HepG2 (cell line): ENCODE data around the gene PYGB. TPM values are rescaled to one million over a fixed set of nuclear protein-coding genes. Genes with fewer than 3 reads are reported as not detected.
A peak's percentile ranks its signal among the peaks of the same experiment; 100 is the strongest.

Source experiments
- ASH2L ChIP-seq: fragments of 300-600, 200-600 bp; sonication (generic); IDR thresholded peaks from 2 replicates; pipeline ENCODE4 v1.7.0; 2017; ENCODE audit warnings: low read depth, mild to moderate bottlenecking, moderate library complexity, mixed read lengths, low read length; ENCODE audit not compliant: insufficient read length
- GATA4 ChIP-seq: sonication (generic); IDR thresholded peaks from 2 replicates; pipeline ENCODE4 v1.6.1; 2016; ENCODE audit warnings: antibody characterized with exemption, low read depth, borderline replicate concordance
- GPBP1L1 ChIP-seq: sonication (generic); formaldehyde crosslinking; IDR thresholded peaks from 2 replicates; pipeline ENCODE4 v1.5.0; 2020; ENCODE audit warnings: mild to moderate bottlenecking, missing genetic modification reagents
- MEIS1 ChIP-seq: sonication (generic); formaldehyde crosslinking; IDR thresholded peaks from 2 replicates; pipeline ENCODE4 v1.9.0; 2021; ENCODE audit warnings: mild to moderate bottlenecking, missing genetic modification reagents, moderate library complexity, borderline replicate concordance
- MEIS2 ChIP-seq: sonication (generic); formaldehyde crosslinking; IDR thresholded peaks from 2 replicates; pipeline ENCODE4 v1.9.0; 2021; ENCODE audit warnings: mild to moderate bottlenecking, missing genetic modification reagents
- MIXL1 ChIP-seq: IDR thresholded peaks from 2 replicates; pipeline ENCODE4 v1.6.1; 2016
- NFE2L2 ChIP-seq: fragments of 150-350 bp; IDR thresholded peaks from 2 replicates; pipeline ENCODE4 v1.6.1; 2014; ENCODE audit warnings: low read length
- ZNF264 ChIP-seq: sonication (generic); formaldehyde crosslinking; IDR thresholded peaks from 2 replicates; pipeline ENCODE4 v1.4.0; 2020; ENCODE audit warnings: missing genetic modification reagents
- ZNF547 ChIP-seq: sonication (generic); formaldehyde crosslinking; IDR thresholded peaks from 2 replicates; pipeline ENCODE4 v1.5.1; 2020; ENCODE audit warnings: mild to moderate bottlenecking, missing genetic modification reagents
- ZNF562 ChIP-seq: sonication (generic); formaldehyde crosslinking; IDR thresholded peaks from 2 replicates; pipeline ENCODE4 v1.8.0; 2022; ENCODE audit warnings: missing genetic modification reagents, borderline replicate concordance
- ZNF775 ChIP-seq: sonication (generic); formaldehyde crosslinking; IDR thresholded peaks from 2 replicates; pipeline ENCODE4 v1.4.0; 2020; ENCODE audit warnings: missing genetic modification reagents, mild to moderate bottlenecking, moderate library complexity, borderline replicate concordance
- polyA plus RNA-seq, 8 experiments: library from polyadenylated mRNA; depleted of rRNA in 3 of 8; stranded (reverse) in 7 of 8; unstranded in 1 of 8; fragments of >200 nt; fragmentation: Illumina TruSeq in 4 of 8; extraction: Trizol in 4 of 8; gene quantifications; 2 replicates each; pipeline versions ENCODE4 v1.2.1 to v1.2.3, GENCODE V29; 2011 to 2016; ENCODE audit warnings: low read depth in 4 of 8, missing spikeins in 1 of 8, mixed read lengths in 1 of 8; ENCODE audit not compliant: insufficient read depth in 1 of 8
- total RNA-seq, 5 experiments: library from RNA; depleted of rRNA; stranded (reverse); fragments of >200 nt; fragmentation: Illumina TruSeq; extraction: Trizol; gene quantifications; 2 replicates each; pipeline ENCODE4 v1.2.3, GENCODE V29; 2016; ENCODE audit warnings: low read depth in 1 of 5
- TF ChIP-seq, protein P1 (sequence below): sonication (generic); formaldehyde crosslinking; IDR thresholded peaks from 2 replicates; pipeline ENCODE4 v1.5.1; 2020; ENCODE audit warnings: mild to moderate bottlenecking, missing genetic modification reagents
- TF ChIP-seq, protein P2 (sequence below): IDR thresholded peaks from 2 replicates; pipeline ENCODE4 v1.6.1; 2016; ENCODE audit warnings: missing compliant biosample characterization, missing genetic modification reagents, borderline replicate concordance

The PYGB gene
- total and polyA plus RNA-seq, 2 of the 13 experiments (the other 11 are each of a cell fraction or from before 2014, with no cell fraction given) = 24.2 to 86.3 TPM

DNA sequence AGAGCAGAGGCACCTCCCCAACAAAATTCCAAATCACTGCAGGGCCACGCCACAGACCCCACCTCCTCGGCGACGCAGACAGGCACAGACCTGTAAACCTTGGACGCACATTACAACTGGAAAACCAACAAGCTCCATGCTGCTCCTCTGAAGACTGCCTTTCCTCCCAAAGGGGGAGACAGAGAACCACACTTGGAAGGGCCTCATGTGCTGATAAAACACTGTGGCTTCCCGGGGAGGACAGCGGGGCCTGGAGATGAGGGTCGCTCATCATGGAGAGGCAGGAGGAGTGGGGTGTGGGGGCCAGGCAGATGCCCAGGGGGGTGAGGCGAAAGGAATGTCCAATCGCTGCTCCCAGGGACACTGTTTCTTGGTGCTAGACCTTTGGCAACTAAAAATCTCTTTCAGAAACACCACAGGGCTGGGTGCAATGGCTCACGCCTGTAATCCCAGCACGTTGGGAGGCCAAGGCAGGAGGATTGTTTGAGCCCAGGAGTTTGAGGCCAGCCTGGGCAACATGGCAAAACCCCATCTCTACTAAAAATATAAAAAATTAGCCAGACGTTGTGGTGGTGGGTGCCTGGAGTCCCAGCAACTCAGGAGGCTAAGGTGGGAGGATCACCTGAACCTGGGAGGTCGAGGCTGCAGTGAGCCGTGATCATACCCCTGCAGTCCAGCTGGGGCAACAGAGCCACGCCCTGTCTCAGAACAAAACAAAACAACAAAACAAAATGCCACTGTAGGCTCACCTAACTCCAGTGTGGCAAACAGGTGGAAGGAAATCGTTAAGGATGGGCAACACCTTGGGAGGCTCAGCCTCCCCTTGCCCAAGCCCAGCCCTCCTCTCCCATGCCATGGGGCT, 88.9 kb downstream of the PYGB start (continued):
- TF ChIP-seq, protein P1, sequence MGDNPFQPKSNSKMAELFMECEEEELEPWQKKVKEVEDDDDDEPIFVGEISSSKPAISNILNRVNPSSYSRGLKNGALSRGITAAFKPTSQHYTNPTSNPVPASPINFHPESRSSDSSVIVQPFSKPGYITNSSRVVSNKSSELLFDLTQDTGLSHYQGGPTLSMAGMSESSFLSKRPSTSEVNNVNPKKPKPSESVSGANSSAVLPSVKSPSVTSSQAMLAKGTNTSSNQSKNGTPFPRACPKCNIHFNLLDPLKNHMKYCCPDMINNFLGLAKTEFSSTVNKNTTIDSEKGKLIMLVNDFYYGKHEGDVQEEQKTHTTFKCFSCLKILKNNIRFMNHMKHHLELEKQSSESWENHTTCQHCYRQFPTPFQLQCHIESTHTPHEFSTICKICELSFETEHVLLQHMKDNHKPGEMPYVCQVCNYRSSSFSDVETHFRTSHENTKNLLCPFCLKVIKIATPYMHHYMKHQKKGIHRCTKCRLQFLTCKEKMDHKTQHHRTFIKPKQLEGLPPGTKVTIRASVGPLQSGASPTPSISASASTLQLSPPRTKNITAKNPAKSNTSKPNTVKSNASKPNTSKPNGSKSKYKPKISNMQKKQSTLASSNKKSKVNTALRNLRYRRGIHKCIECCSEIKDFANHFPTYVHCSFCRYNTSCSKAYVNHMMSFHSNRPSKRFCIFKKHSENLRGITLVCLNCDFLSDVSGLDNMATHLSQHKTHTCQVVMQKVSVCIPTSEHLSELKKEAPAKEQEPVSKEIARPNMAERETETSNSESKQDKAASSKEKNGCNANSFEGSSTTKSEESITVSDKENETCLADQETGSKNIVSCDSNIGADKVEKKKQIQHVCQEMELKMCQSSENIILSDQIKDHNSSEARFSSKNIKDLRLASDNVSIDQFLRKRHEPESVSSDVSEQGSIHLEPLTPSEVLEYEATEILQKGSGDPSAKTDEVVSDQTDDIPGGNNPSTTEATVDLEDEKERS (CRISPR knock-in tag) = no peak
- TF ChIP-seq MEIS2 (no peak), ASH2L (no peak), MIXL1 (0 out of 2 replicates have a peak, but pooled peaks have one; percentile 23), GATA4 (no peak), ZNF547 (CRISPR knock-in tag) (no peak), ZNF264 (CRISPR knock-in tag) (no peak), ZNF775 (no peak), ZNF562 (CRISPR knock-in tag) (no peak), MEIS1 (no peak), NFE2L2 (no peak; the same call in 1 of the 2 replicates), GPBP1L1 (CRISPR knock-in tag) (no peak)
- TF ChIP-seq, protein P2, sequence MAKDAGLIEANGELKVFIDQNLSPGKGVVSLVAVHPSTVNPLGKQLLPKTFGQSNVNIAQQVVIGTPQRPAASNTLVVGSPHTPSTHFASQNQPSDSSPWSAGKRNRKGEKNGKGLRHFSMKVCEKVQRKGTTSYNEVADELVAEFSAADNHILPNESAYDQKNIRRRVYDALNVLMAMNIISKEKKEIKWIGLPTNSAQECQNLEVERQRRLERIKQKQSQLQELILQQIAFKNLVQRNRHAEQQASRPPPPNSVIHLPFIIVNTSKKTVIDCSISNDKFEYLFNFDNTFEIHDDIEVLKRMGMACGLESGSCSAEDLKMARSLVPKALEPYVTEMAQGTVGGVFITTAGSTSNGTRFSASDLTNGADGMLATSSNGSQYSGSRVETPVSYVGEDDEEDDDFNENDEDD = peak; percentile 50; the same call in 1 of the 2 replicates
